GM12878 (cell line): ENCODE data around the gene PARP1. TPM values are rescaled to one million over a fixed set of nuclear protein-coding genes. Genes with fewer than 3 reads are reported as not detected.

Experiments used
- ATAC-seq: fragments of 200-7000 bp; cut with Tn5 transposase; 3 replicates; pipeline ENCODE4 v1.9.1; 2020; ENCODE audit warnings: mild to moderate bottlenecking, moderate library complexity
- BruUV-seq: library from RNA; stranded (reverse); fragments of 400-500 nt; replicated peaks from 2 replicates; lab custom pipeline; 2021; lab: Mats Ljungman, UMichigan
- CTCF ChIA-PET: fragments of 300-600 bp; sonication (Branson Sonifier 250); formaldehyde crosslinking; extraction: SDS; loops from one replicate; lab custom pipeline; 2021; ENCODE audit warnings: inconsistent platforms; lab: Yijun Ruan, JAX
- POLR2A ChIA-PET: fragments of 350-600 bp; formaldehyde crosslinking; extraction: SDS; loops from one replicate; lab custom pipeline; 2021; ENCODE audit warnings: inconsistent platforms; lab: Charles Lee
- RAD21 ChIA-PET: fragments of 300-600 bp; sonication (Branson Sonifier 250); formaldehyde crosslinking; loops from one replicate; lab custom pipeline; 2023; ENCODE audit warnings: antibody characterized with exemption; ENCODE audit not compliant: unreplicated experiment; lab: Charles Lee
- SMC1A ChIA-PET: fragments of 300-600 bp; sonication (Branson Sonifier 250); formaldehyde crosslinking; loops from one replicate; lab custom pipeline; 2023; ENCODE audit not compliant: unreplicated experiment, uncharacterized antibody; lab: Charles Lee
- DNase-seq: peaks from one replicate; pipeline ENCODE4 v3.0.0-alpha.2; 2011; ENCODE audit warnings: low read depth, low spot score
- FAIRE-seq: peaks from 3 replicates; lab custom pipeline; 2011; peaks lifted over from hg19 to GRCh38; lab: Jason Lieb, UNC
- H2AFZ ChIP-seq: 2 replicates; pipeline ENCODE4 v1.6.0; 2011; ENCODE audit warnings: low read depth, low read length, control low read depth; ENCODE audit not compliant: control insufficient read depth
- H3K27ac ChIP-seq: 2 replicates; pipeline ENCODE4 v1.5.1; 2011; ENCODE audit warnings: control low read depth; ENCODE audit not compliant: control insufficient read depth, insufficient read depth
- H3K27me3 ChIP-seq, 2 experiments: replicated peaks in 1 of 2; 2 replicates each; pipeline versions ENCODE4 v1.6.0 to v1.6.1; 2011; ENCODE audit warnings: low read length in 1 of 2; ENCODE audit not compliant: control insufficient read depth in 2 of 2, insufficient read depth in 2 of 2
- H3K36me3 ChIP-seq, 2 experiments: 2 replicates each; pipeline ENCODE4 v1.5.1; 2011; ENCODE audit warnings: low read length in 1 of 2; ENCODE audit not compliant: control insufficient read depth in 2 of 2, insufficient read depth in 2 of 2
- H3K4me1 ChIP-seq: 2 replicates; pipeline ENCODE4 v1.6.1; 2011; ENCODE audit warnings: mild to moderate bottlenecking, low read length, moderate library complexity, mixed read lengths; ENCODE audit not compliant: control insufficient read depth, insufficient read depth
- H3K4me2 ChIP-seq: 2 replicates; pipeline ENCODE4 v1.6.0; 2011; ENCODE audit warnings: control low read depth; ENCODE audit not compliant: control insufficient read depth, insufficient read depth
- H3K4me3 ChIP-seq: fragments of 200-600 bp; sonication (generic); 2 replicates; pipeline ENCODE4 v1.5.1; 2016
- H3K79me2 ChIP-seq: 2 replicates; pipeline ENCODE4 v1.6.0; 2011; ENCODE audit warnings: low read length; ENCODE audit not compliant: control insufficient read depth, insufficient read depth
- H3K9ac ChIP-seq: 2 replicates; pipeline ENCODE4 v1.8.0; 2011; ENCODE audit warnings: low read length, control low read depth, mixed read lengths; ENCODE audit not compliant: control insufficient read depth, insufficient read depth
- H3K9me3 ChIP-seq: replicated peaks from 3 replicates; pipeline ENCODE4 v1.5.1; 2011; ENCODE audit warnings: mild to moderate bottlenecking, low read length; ENCODE audit not compliant: control insufficient read depth, insufficient read depth
- H4K20me1 ChIP-seq: 2 replicates; pipeline ENCODE4 v1.6.0; 2011; ENCODE audit not compliant: control insufficient read depth, insufficient read depth
- EP300 ChIP-seq, 2 experiments: fragments of 150-350 bp in 1 of 2; IDR thresholded peaks; 2 replicates each; pipeline ENCODE4 v1.6.1; 2011 to 2012; ENCODE audit warnings: low read depth in 2 of 2, low read length in 2 of 2, borderline replicate concordance in 1 of 2, improper control_type of control experiment in 1 of 2, inconsistent platforms in 1 of 2; ENCODE audit not compliant: control insufficient read depth in 1 of 2
- POLR2AphosphoS2 ChIP-seq: IDR thresholded peaks from 2 replicates; pipeline ENCODE4 v1.6.1; 2011; ENCODE audit warnings: low read depth, mild to moderate bottlenecking, low read length, improper control_type of control experiment, moderate library complexity
- SPI1 ChIP-seq: IDR thresholded peaks from 2 replicates; pipeline ENCODE4 v1.6.1; 2011; ENCODE audit warnings: low read depth, mild to moderate bottlenecking, low read length, moderate library complexity, borderline replicate concordance; ENCODE audit not compliant: insufficient read depth
- WGBS: methylation state at CpG from one replicate; pipeline ENCODE4 v1.1.6; 2016; ENCODE audit warnings: low lambda C conversion rate; ENCODE audit not compliant: insufficient replicate concordance, insufficient coverage; ENCODE audit errors: missing lambda C conversion rate; 5-methylcytosine and 5-hydroxymethylcytosine counted together
- in situ Hi-C: fragments of 300-500 bp; cut with MboI; formaldehyde crosslinking; loops from 9 replicates; pipeline ENCODE4 v1.14.3; 2018; ENCODE audit warnings: mixed read lengths
- intact Hi-C: fragments of 100-400 bp; cut with micrococcal nuclease; formaldehyde crosslinking; loops from one replicate; pipeline ENCODE4 v1.14.2; 2022; ENCODE audit not compliant: unreplicated experiment
- polyA plus RNA-seq, 11 experiments: library from polyadenylated mRNA; depleted of rRNA in 4 of 11; unstranded in 6 of 11; stranded (reverse) in 5 of 11; fragments of >200 nt; fragmentation: Nextera tagmentation in 4 of 11; fragmentation: Illumina TruSeq in 1 of 11; extraction: Ambion mirVana in 4 of 11; extraction: Trizol in 1 of 11; gene quantifications; 1 replicate in 1 of 11; 2 replicates in 10 of 11; pipeline versions ENCODE4 v1.2.1 to v1.2.3, GENCODE V29; 2011 to 2016; ENCODE audit warnings: inconsistent platforms in 2 of 11, missing spikeins in 2 of 11, low read depth in 1 of 11
- total RNA-seq, 4 experiments: library from RNA; depleted of rRNA in 3 of 4; stranded (reverse); fragments of >200 nt in 3 of 4; fragmentation: Illumina TruSeq in 1 of 4; extraction: Trizol in 1 of 4; gene quantifications; 2 replicates each; pipeline versions ENCODE4 v1.2.1 to v1.2.3, GENCODE V29; 2013 to 2021
- TF ChIP-seq, protein P1 (sequence below): IDR thresholded peaks from 2 replicates; pipeline ENCODE4 v1.6.1; 2011; ENCODE audit warnings: borderline replicate concordance, low read depth, mild to moderate bottlenecking, moderate library complexity, low read length; ENCODE audit not compliant: insufficient read depth, poor library complexity, severe bottlenecking

PARP1 gene
- total and polyA plus RNA-seq, 10 of the 15 experiments (the other 5 are each of a cell fraction or from before 2014, with no cell fraction given) = 113 to 287 (median 265) TPM

DNA sequence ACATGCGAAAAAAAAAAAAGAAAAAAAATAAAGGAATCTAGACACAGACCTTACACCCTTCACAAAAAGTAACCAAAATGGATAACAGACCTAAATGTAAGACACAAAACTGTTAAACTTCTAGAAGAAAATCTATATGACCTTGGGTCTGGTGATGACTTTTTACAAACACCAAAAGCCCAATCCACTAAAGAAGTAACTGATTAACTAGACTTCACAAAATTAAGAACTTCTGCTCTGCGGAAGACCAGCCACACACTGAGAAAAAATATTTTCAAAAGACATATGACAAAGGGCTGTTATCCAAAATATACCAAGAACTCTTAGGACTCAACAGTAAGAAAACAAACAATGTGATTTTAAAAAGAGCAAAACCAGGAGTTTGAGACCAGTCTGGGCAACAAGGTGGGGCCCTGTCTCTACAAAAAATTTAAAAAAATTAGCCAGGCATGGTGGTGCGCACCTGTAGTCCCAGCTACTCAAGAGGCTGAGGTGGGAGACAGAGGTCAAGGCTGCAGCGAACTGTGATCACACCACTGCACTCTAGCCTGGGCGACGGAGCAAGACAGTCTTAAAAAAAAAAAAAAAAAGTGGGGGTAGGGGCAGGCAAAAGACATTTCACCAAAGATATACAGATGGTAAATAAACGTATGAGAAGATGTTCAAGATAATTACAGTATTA is 9.8 kb downstream of the PARP1 start:
- Histone ChIP-seq H4K20me1 (0 out of 2 replicates have a peak, but pooled peaks cover 4% of the 10 kb centered on the region), H2AFZ (no peak overlapping the region), H3K27ac (no peak overlapping the region), H3K36me3 (peaks cover 17 to 33% of the 10 kb centered on the region in 2 experiments), H3K9me3 (no peaks in the 10 kb centered on the region), H3K4me3 (no peak overlapping the region), H3K4me1 (peaks cover 11% of the 10 kb centered on the region), H3K9ac (no peak overlapping the region), H3K27me3 (no peaks in the 10 kb centered on the region), H3K79me2 (peaks cover 48% of the 10 kb centered on the region), H3K4me2 (no peak overlapping the region)
- no peak for DNase-seq
- SMC1A ChIA-PET = no interaction called here
- no TSS peak for BruUV-seq
- RAD21 ChIA-PET = no interaction called here
- intact Hi-C loops (no loop called here), in situ Hi-C loops (no loop called here)
- CTCF ChIA-PET = no interaction called here
- 80% methylated on average over 7 of the region's 7 CpGs for WGBS
- no peak for ATAC-seq
- no peak for FAIRE-seq
- POLR2A ChIA-PET = interaction anchor here (0.6 kb wide), 1 partner anchor 610 kb away, joined by 3 read pairs; no protein-coding TSS in a partner anchor
- TF ChIP-seq, protein P1, sequence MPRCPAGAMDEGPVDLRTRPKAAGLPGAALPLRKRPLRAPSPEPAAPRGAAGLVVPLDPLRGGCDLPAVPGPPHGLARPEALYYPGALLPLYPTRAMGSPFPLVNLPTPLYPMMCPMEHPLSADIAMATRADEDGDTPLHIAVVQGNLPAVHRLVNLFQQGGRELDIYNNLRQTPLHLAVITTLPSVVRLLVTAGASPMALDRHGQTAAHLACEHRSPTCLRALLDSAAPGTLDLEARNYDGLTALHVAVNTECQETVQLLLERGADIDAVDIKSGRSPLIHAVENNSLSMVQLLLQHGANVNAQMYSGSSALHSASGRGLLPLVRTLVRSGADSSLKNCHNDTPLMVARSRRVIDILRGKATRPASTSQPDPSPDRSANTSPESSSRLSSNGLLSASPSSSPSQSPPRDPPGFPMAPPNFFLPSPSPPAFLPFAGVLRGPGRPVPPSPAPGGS = no peak
- TF ChIP-seq POLR2AphosphoS2 (no peak), EP300 (IDR thresholded peaks at IDR 0.05; ENCODE audit: borderline replicate concordance in 1 of 2, control insufficient read depth in 1 of 2, low read depth in 2 of 2, low read length in 2 of 2) (no peak), SPI1 (no peak)
